ENCODE results near the gene ARHGEF16. TPM values are rescaled to one million over a fixed set of nuclear protein-coding genes. Genes with fewer than 3 reads are reported as not detected.

ARHGEF16 gene
- total RNA-seq, 1 experiment from 2014 or later, result 10.1 TPM

- Histone ChIP-seq H3K4me3 (ENCODE audit: low read depth in 2 of 2, low read length in 2 of 2) (no peak overlapping the region), H3K36me3 (ENCODE audit: control insufficient read depth, insufficient read depth, low read length) (no peaks in the 10 kb centered on the region), H3K27me3 (ENCODE audit: control insufficient read depth, insufficient read depth, low read length) (no peaks in the 10 kb centered on the region), H3K4me1 (ENCODE audit: control insufficient read depth, insufficient read depth, low read length) (peaks cover 10% of the 10 kb centered on the region), H3K9me3 (ENCODE audit: control insufficient read depth, insufficient read depth, low read depth, low read length) (no peaks in the 10 kb centered on the region), H3K27ac (ENCODE audit: low read length) (no peak overlapping the region)
- DNase-seq (ENCODE audit: low read depth, low spot score) (no peak), ATAC-seq (no peak)
- no TSS peak for BruUV-seq (replicated peaks)
- in situ Hi-C loops (cut with HindIII; ENCODE audit: low pct_unique_long_range_greater_than_20kb, low sequenced_read_pairs), result no loop called here
- CTCF ChIA-PET, result no interaction called here
- POLR2A ChIA-PET, result no interaction called here
- intact Hi-C loops (cut with micrococcal nuclease; ENCODE audit: unreplicated experiment), result no loop called here
- TF ChIP-seq REST (IDR thresholded peaks at IDR 0.05; ENCODE audit: insufficient read depth in 1 of 2, low read depth in 2 of 2, low read length in 1 of 2), result no peak
Observed at GRCh38 chr1:3515272-3515671, 60.8 kb downstream of the ARHGEF16 start.

GRCh38 chr1:3515774-3516480 is 61.5 kb downstream of the ARHGEF16 start:
- BruUV-seq (replicated peaks), result no TSS peak
- no peak overlapping the region for H3K4me3 ChIP-seq (ENCODE audit: low read depth in 2 of 2, low read length in 2 of 2)
- no peaks in the 10 kb centered on the region for H3K27me3 ChIP-seq (ENCODE audit: control insufficient read depth, insufficient read depth, low read length)
- no peaks in the 10 kb centered on the region for H3K9me3 ChIP-seq (ENCODE audit: control insufficient read depth, insufficient read depth, low read depth, low read length)
- POLR2A ChIA-PET, result no interaction called here
- TF ChIP-seq TCF7L2 (IDR thresholded peaks at IDR 0.05; ENCODE audit: low read depth, low read length) (no peak), CTCF (IDR thresholded peaks at IDR 0.05) (no peak), POLR2AphosphoS5 (IDR thresholded peaks at IDR 0.05; ENCODE audit: low read depth, low read length) (peak; percentile 27; the same call in 1 of the 2 replicates)
- no peak overlapping the region for H3K27ac ChIP-seq (ENCODE audit: low read length)
- DNase-seq (ENCODE audit: low read depth, low spot score) (no peak), ATAC-seq (peak; percentile 54)
- H3K36me3 ChIP-seq (ENCODE audit: control insufficient read depth, insufficient read depth, low read length), result no peaks in the 10 kb centered on the region
- in situ Hi-C loops (cut with HindIII; ENCODE audit: low pct_unique_long_range_greater_than_20kb, low sequenced_read_pairs) (no loop called here), intact Hi-C loops (cut with micrococcal nuclease; ENCODE audit: unreplicated experiment) (no loop called here)
- CTCF ChIA-PET, result no interaction called here
- peaks cover 10% of the 10 kb centered on the region for H3K4me1 ChIP-seq (ENCODE audit: control insufficient read depth, insufficient read depth, low read length)

- Histone ChIP-seq H3K4me1 (ENCODE audit: control insufficient read depth, insufficient read depth, low read length) (peaks cover 10% of the 10 kb centered on the region), H3K9me3 (ENCODE audit: control insufficient read depth, insufficient read depth, low read depth, low read length) (no peaks in the 10 kb centered on the region), H3K4me3 (ENCODE audit: low read depth in 2 of 2, low read length in 2 of 2) (no peak overlapping the region), H3K27ac (ENCODE audit: low read length) (no peak overlapping the region), H3K27me3 (ENCODE audit: control insufficient read depth, insufficient read depth, low read length) (no peaks in the 10 kb centered on the region), H3K36me3 (ENCODE audit: control insufficient read depth, insufficient read depth, low read length) (no peaks in the 10 kb centered on the region)
- intact Hi-C loops (cut with micrococcal nuclease; ENCODE audit: unreplicated experiment) (no loop called here), in situ Hi-C loops (cut with HindIII; ENCODE audit: low pct_unique_long_range_greater_than_20kb, low sequenced_read_pairs) (no loop called here)
- no peak for DNase-seq (ENCODE audit: low read depth, low spot score)
- no peak for TF ChIP-seq CTCF (IDR thresholded peaks at IDR 0.05)
- no peak for TF ChIP-seq POLR2AphosphoS5 (IDR thresholded peaks at IDR 0.05; ENCODE audit: low read depth, low read length)
- TF ChIP-seq REST (IDR thresholded peaks at IDR 0.05; ENCODE audit: insufficient read depth in 1 of 2, low read depth in 2 of 2, low read length in 1 of 2), result no peak
- no peak for TF ChIP-seq TCF7L2 (IDR thresholded peaks at IDR 0.05; ENCODE audit: low read depth, low read length)
- TF ChIP-seq SIN3A (IDR thresholded peaks at IDR 0.05; ENCODE audit: borderline replicate concordance, insufficient read depth, low read depth, low read length), result no peak
- peak; percentile 13; the same call in 1 of the 2 replicates for ATAC-seq
- BruUV-seq (replicated peaks), result no TSS peak
- CTCF ChIA-PET, result no interaction called here
- POLR2A ChIA-PET, result no interaction called here
Observed at GRCh38 chr1:3516481-3516869, 62.0 kb downstream of the ARHGEF16 start.
